ENCODE data around the gene PATE4.

DNA sequence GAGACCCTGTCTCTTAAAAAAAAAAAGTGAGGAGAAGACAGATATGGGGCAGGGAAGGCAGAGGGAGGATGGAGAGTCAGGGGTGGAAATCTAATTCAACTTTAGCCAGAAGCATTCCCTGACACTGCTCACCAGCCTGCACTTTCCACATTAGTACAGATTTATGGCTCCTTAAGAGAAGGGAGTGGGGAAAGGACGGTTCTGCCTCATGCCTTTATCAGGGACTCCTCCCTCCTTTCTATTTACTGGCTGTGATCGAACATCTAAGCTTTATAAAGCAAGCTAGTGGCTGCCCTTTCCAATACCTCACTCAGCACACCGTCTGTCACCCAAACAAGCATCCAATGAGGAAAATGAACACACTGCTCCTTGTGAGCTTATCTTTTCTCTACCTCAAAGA is at the start of gene PATE4:
- TF ChIP-seq YY1 (IDR thresholded peaks at IDR 0.05; ENCODE audit: insufficient read depth, insufficient read length) (no peak), SUZ12 (IDR thresholded peaks at IDR 0.05; ENCODE audit: extremely low read depth, insufficient read depth, insufficient read length) (no peak), ZNF274 (IDR thresholded peaks at IDR 0.05; ENCODE audit: low read depth, low read length) (no peak)

Measured in NT2/D1 (cell line).